GM18907 (cell line): Measurements from ENCODE around the gene METTL1.
"Not testable (repeated sequence)": the region's sequence is repeated elsewhere in the genome, so short reads cannot be mapped to it uniquely, and the experiment has no call there.

Source experiments
- ATAC-seq: cut with Tn5 transposase; IDR thresholded peaks from one replicate; pipeline ENCODE4 v1.9.1; 2021; ENCODE audit warnings: mild to moderate bottlenecking, moderate library complexity; ENCODE audit not compliant: unreplicated experiment

The METTL1 gene

DNA sequence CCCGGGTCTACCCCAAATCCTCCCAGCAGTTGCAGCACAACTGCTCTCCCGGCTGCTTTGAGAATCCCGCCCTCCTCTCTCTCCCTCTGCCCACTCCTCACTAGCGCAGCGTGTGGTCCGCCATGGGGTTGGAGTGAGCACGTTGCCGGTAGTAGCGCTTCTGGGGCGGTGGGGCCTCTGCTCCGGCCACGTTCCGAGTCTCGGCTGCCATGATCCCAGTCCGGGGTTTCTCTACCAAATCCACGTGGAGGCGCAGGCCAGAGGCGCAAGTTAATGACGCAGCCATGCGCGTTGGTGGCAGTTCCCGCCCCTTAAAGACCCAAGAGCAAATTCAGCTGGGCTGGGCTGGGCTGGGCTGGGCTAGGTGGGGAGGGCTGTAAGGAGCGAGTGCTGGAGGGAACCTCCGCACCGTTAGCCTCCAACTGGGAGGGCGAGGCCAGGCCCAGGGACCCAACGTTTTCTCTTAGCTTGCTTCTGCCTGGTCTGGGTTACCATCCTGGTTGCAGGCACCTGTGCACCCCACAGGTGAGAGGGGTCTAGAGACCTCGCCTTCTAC is at the start of gene METTL1:
TSS of gene METTL1 (minus strand) at position 233 of the 556 bp plus-strand sequence. CDS start at position 211, 22 bp downstream.
- ATAC-seq: peak; percentile 84

DNA sequence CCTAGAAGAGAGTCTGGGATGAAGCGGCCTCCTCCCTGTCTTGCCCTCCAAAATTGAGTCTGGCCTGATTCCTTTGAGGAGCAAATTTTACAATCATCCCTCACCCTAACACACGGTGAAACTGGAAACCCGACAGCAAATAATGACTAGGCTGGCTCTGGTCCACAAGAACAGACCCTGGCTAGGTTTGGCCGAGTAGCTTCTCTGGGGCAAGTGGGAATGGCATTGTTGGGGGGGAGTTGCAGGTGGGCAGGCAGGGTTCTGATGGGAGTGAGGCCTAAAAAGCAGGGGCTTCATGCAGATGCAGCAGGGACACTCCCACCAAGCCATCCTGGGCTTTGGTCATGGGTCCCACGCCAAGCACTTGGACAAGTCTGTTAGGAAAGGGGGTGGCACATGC is 49.1 kb upstream of the METTL1 start:
- not testable (repeated sequence) for ATAC-seq

DNA sequence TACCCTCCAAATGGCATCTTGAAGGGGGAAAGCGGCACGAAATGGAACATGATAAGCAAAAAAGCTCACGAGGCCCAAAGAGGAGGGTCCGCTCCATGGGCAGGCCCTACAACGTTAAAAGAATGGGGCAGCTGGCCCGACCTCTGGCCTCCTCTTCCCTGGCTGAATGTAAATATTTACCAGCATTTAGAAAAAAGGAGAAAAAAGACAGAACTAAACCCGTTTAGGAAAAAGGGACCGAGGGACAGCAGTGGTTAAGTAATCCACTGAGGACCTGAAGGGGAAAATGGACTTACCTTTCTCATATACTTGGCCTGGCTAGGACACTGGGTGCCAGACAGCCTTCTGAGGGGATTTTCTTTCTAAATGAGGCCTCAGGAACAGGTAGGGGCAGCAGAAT is 48.2 kb upstream of the METTL1 start:
- ATAC-seq: not testable (repeated sequence)

DNA sequence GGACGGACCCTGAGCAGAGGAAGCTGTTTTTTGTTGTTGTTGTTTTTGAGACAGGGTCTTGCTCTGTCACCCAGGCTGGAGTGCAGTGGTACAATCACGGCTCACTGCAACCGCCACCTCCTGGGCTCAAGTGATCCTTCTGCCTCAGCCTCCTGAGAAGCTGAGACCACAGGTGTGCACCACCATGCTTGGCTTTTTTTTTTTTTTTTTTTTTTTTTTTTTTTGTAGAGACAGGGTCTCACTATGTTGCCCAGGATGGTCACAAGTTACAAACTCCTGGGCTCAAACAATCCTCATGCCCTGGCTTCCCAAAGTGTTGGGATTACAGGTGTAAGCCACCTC is 46.1 kb upstream of the METTL1 start:
- not testable (repeated sequence) for ATAC-seq

DNA sequence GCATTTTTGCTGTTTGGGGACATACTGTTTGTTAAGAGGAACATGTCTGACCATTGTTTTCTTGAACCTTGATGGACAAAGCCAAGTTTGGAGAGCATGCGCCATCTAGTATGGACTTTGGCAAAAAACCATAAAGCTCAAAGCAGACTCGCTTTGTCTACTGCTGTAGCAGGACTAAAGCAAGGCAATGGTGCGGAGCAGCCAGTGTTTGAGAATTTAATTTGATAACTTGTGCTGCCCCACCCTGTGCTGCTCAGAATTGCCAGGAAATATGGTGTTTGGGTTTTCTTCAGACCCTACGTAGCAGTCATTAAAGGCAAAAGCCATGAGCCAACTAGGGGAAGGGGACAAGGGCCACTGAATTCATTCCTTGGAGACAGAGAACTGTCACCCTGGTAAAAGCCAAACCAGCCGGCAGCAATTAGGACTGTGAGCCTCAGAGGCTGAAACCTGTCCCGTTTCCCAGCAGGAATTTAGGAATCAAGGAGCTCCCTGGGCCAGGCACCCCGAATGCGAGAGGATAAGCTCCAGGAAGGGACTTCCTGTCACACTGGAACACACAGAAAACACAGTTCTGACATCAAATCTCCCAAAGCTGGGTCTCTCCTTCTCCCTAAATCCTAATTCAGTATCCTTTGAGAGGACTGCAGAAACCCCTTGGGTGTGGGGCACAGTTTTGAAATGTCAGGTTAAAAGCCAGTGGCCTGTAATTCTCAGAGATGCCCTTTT is 45.5 kb upstream of the METTL1 start:
- ATAC-seq: no peak

DNA sequence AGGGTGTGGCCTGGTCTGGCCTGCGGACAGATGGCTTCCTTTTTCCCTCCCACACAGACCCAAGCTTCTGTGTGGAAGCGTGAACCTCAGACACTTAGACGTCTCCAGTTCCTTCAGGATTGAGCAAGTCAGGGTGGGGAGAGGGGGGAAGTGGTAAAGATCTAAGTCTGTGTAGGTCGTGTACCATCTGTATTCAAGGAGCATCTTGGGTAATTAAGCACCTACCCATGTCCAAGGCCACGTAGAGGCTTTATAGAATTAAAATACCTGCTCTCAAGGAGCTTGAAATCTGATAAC is 44.9 kb upstream of the METTL1 start:
- no peak for ATAC-seq

DNA sequence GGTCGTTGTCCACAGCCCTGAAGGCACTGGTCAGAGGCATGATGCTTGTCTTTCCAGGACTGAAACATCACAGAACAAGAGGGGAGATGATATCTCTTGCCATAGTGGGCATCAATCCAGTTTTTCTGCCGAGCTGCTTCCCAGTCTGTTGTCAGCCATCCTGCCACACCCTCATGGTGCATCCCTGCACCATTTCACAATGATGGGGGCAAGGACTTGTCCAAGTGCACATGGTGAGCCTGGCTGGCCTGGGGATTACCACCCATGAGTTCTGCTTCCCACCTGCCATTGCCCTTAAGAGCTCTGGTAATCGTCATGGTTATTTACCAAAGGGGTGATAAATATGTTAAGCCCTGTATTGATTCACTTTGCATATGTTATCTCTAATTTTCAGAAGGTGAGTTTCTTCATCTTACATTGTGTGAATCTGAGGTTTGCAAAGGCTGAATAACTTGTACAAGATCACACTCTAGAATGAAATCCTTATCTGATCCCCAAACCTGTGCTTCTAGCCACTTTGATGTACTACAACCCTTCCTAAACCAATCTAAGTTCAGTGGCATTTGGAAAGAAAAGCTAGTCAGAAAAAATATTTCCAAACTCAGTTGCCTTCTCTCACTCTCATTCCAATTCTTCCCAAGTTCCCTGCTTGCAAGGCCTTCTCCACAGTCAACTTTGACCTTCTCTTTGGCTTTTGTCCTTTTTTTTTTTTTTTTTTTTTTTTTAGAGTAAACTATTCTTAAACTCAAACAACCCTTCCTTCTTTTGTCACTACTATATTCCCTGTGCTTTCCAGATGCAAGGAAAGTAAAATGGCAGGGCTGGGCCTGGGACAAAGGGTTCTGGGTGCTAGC is 44.3 kb upstream of the METTL1 start:
- ATAC-seq: no peak

DNA sequence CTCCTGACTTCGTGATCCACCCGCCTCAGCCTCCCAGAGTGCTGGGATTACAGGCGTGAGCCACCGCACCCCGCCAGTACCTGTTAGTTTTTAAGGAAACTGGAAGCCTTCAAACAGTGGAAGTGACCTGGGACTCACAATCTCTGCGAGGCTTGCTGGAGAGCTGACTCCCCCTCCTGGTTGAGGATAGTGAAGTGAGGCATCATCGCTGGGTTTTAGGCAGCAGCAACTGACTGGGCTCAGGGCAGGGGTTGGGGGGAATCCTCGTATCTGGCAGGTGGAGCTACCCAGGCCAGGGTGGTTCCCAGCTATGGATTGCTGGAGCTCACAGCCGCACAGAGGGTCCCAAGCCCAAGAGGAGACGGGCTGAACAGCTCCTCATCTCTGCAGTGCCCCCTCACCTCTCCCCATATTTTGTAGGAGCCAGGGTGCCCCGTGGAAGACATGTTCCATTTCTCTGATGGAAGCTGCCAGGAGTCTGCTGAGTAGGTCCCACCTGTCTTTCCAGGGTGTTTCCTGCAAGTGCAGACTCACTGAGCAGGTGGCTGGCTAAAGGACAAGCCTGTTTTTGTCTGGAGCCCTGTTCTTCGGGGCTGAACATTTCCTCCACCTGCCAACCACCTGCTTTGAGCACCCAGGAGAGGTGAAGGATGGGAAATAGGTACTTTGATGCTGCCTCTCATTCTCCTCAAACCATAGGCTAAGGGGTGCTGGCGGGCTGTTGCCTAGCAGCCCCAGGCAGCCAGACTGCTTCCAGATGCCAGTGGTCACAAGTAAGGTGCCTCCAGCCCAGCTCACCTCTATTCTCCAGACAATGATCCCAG is 43.5 kb upstream of the METTL1 start:
- ATAC-seq: no peak

DNA sequence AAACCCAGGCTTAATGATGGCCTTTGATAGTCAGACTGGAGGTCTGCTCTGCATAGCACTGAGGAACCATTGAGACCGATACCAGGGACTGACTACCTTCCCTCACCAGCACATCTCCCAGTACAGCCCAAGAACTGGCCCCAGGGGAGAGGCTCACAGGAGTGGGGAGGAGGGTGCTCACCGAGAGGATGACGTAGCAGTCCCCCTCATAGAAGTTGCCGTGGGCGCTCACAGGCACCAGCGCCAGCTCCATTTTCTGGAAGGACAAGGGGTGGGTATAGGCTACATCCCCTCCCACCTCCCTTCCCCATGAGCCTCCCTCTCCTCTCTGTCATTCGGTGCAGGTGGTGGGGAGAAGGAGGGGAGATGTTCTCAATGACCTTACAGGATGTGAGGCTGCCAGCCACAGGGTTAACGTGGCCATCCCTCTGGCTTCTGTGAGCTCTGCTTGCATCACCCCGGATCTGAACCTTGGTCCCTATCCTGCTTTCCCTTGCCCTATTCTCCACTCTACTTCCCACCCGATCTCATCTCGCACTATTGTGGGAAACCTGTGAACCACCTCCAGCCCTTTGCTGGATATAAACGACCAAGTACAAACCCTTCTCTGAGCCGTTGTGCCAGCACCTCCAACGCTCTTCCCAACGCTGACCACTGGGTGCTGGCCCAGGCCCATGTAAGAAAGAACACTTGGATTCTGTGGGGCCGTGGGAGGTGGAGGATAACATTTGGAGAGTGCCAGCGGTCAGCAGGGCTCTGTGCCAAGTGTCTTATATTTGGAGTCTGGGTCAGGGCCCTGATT is 42.3 kb upstream of the METTL1 start:
- no peak for ATAC-seq

DNA sequence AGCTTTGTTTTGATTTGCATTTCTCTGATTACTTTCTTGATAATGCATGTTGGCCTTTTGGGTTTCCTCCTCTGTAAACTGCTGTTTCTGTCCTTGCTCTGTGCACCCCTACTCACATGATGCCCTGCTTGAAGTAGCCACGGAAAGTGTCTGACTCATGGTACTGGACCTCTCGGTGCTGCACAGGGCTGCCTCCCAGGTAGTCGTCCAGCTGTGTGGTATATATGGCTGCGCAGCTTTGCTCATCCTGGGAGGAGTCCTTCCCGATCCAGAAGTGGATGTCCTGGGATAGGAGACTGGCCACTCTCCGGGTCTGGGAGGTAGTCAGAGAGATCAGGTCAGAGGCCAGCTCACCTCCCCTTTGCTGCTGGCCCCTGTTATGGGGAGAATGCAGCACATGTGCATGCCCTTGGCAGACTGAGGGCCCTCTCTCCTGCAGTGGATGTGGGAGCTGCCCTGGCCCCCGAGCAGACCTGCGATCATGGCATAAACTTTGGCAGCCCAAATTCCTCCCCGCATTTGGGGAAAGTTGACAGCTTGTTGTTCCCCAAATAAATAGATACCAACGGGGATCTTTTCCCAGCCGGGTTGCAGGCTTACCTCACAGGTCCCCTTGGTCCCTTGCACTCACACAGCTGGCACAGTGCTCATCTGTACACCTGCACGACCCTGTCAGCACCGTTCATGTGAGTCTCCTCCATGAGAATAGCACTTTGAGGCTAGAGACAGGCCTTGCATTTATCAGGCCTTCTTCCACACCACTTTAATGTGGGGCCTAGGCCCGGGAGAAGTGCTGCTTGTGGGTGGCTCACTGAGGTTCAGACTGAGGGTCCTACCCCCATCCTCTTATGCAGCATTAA is 41.4 kb upstream of the METTL1 start:
- ATAC-seq: no peak

DNA sequence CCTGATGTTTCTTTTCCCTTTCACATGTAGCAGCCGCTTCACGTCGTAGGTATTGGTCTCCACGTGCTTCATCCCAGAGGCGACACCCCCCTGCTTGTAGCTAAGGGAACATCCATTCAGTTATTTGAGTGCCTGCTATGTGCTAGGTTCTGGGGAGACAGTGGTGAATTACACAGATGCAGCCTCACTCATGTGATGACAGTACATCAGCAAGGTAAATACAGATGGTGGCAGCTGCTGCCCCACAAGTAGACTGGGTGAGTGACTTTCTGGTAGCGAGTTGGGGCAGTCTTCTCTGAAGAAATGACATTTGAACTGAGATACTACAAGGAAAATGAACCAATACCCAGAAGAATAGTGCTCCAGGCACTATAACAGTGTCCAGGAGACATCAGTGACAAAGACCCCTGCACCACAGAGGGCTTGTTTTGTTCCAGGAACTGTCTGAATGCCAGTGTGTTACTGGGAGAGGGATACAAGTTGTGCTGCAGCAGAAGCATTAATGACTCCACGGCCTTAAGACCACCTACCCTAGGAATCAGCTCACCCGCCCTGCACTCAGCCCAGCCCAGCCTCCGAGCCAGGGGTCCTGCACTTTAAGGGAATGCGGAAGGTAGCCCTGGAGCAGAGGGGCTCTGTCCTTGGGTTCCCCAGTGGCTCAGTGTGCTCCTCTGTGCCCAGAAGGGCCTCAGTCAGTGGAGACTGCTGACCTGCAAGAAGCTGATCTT is 39.3 kb upstream of the METTL1 start:
- no peak for ATAC-seq

DNA sequence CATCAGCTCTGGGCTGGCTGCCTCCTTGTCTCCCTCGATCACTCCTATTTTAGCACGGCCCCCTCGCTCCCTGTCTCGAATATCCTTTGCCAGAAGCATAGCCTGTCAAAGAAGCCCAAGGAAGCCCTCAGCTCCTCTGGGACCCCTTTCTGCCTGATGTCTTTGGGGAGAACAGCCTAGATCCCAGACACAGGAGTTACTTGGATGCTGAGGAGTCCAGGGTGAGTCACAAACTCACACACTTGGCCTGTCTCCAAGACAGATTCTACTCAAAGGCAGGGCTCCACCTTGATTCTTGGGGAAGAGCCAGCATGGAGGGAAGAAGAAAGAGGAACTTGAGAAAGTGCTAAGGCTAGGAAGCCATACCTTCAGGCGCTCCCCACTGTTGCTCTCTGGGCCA is 38.5 kb upstream of the METTL1 start:
- ATAC-seq: no peak

DNA sequence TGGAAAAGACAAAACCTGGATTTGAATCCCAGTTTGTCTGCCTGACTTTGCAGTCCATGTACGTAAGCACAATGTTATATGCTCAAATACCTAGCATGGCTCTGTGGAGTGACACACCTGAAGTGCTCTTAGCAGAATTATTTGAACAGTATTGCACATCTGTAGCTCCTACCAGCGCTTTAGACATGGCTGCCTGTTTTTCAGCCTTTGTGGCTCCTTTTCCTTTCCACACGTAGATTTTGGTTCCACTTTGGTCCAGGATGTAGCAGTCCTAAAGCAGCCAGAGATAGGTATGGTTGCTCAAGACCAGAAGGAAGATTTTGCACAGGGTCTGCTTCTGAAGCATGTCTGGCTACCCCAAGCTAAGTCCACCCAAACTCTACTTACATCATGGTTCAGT is 37.5 kb upstream of the METTL1 start:
- ATAC-seq: no peak

DNA sequence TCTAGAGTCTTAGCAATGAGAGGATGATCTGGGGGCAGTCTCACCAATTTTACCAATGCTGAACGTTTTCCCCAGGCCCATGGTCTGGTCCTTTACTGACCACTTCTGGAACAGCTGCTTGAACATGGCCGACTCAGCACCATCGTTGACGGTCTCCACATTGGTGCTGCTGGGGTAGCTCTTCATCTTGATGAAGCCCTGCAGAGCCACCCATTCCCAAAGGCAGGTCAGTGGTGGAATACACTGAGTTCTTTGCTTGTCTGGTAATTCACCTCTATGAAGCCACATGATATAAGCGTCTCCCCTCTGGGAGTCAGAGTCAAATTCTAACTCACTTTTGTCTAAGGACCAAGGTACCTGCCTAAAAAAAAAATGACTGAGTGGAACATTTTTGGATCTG is 36.4 kb upstream of the METTL1 start:
- no peak for ATAC-seq

DNA sequence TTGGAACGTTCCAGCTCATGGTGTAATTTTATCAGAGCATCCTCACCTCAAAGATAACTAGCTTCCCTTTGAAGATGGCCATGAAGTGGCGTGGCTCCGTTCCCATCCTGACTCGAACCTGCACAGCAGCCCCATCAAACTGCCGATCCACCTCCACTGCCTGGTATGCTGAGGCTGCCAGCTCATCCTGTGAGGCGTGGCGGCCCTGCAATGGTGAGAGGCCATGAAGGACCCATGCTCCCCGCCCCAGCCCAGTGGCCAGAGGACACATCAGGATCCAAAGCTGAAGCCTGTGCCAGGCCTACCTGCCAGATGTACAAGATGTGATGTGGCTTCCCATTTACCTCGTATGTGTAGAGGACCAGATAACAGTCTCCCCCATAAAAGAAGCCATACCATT is 35.4 kb upstream of the METTL1 start:
- ATAC-seq: no peak

DNA sequence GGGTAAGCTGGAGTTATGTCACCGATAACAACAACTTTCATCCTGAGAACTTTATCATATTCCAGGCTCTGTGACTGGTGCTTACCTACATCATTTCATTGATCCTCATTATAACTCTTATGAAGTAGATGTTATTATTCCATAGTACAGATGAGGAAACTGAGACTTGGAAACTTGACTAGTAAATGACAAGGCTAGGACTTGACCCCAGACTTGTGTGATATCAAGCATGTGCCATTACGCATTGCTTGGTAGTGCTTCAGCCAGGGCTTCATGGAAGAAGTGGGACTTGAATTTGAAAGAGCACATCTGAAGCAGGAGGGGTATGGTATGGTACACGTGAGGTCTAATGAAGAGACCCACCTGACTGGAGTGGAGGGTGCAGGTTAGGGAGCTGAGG is 34.8 kb upstream of the METTL1 start:
- no peak for ATAC-seq

DNA sequence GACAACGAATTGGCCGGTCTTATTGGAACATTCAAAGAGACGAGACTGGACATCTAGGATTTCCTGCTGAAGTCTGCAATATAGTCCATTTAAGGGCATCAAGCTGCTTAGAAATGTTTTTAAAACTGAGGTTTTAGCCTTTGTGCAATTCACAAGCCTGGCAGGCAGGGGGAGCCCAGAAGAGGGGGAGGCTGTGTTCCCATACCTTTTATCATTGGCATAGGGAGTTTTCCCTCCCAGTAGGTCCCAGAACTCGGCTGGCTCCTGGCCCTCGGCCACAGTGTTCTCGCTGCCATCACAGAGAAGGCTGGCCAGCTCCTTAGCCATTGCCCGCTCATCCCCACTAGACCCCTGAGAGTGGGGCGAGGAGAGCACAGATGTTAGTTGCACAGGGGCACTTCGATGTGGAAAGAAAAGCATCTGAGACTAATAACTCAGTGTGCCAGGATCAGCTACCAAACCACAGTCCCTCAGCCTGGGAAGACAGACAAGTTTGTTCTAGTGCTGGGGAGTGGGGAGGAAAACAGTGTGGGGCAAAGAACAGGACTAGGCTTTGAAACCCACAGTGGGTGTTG is 31.5 kb upstream of the METTL1 start:
- no peak for ATAC-seq

DNA sequence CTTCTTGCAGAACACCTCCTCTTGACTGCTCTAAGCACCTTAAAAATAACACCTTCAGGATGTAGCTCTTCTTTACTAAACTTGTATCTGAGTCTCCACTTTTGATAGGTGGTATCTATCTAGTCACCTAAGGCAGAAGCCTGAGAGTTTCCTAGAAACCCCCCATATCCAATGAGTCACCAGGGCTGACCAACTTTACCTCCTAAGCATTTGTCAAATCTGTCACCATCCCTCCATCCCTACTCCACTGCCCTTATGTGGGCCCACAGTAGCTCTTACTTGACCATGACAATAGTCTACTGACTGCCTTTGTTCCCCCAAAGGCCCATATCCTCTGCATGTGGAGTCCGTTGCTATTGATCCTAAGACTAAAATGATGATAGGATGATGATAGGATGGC is 30.7 kb upstream of the METTL1 start:
- ATAC-seq: no peak

DNA sequence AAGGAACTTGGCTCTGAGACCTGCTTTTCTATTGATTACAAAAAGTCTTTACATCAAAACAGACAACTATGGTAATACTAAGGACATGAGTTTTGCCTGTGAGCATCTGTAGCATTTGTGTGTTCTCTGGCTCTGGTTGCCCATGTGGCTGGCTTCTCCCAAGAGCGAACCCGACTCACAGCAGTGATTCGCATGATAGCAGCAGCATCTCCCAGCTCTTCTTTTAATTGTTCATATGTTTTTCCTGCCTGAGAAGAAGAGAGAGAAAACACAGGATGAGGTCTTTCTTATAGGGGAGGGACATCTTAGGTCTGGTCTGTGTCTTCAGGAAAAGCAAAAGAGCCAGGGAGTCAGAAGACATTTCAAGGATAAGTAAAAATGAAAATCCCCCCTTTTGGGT is 29.1 kb upstream of the METTL1 start:
- ATAC-seq: no peak
